Measurements from ENCODE around the gene MBTD1. TPM values are rescaled to one million over a fixed set of nuclear protein-coding genes. Genes with fewer than 3 reads are reported as not detected.

Gene MBTD1
- polyA plus RNA-seq, 2 of the 4 experiments (the other 2 are of a cell fraction) = 8.1 to 13.4 TPM

DNA sequence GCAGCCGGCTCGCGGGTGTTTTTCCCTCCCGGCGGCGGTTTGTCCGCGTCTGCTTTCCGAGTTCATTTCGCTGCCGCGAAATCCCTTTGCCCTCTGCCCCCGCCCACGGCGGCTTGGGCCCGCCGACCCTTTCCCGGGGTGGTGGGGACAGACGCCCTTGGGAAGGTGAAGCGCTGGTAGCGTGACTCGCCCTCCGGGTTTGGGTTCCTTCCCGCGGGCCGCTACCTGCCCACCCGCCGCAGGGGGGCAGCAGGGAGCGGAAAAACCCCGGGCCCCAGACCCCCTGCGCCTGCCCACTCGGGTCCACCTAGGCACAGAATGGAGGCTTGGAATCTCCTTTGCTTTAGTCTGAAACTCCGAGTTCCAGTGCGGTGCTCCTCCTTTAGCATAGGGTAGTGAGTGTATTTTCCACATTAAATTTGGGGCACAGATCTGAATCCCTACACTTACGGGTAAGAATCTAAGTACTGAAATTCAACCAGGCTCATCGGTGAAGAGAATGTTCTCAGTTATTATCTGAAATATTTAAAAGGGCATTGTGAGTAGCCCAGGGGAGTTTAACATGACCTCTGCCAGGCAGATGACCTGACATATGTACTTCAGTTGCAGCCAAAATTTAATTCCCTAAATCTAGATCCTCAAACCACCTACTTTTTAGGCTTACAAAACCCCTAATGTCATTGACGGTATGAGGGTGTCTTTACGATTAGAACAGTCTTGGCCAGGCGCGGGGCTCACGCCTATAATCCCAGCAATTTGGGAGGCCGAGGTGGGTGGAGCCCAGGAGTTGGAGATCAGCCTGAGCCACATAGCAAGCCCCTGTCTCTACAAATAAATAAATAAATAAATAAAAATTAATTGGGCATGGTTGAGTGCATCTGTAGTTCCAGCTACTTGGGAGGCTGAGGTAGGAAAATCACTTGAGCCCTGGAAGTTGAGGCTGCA, 92.6 kb downstream of the MBTD1 start (continued):
- TF ChIP-seq EHMT2 (IDR thresholded peaks at IDR 0.05; ENCODE audit: low read depth) (no peak), ELK1 (IDR thresholded peaks at IDR 0.05; ENCODE audit: low read depth, low read length) (no peak), FOXS1 (CRISPR knock-in tag; IDR thresholded peaks at IDR 0.05) (no peak), RAD21 (conservative IDR thresholded peaks at IDR 0.05 in 1 of 2, IDR thresholded peaks at IDR 0.05 in 1 of 2) (peak in 1 of 2 experiments; percentile 31; a peak in 1 of 5 replicates), MAZ (IDR thresholded peaks at IDR 0.05; ENCODE audit: borderline replicate concordance, low read depth, low read length) (no peak), TFCP2L1 (CRISPR knock-in tag; IDR thresholded peaks at IDR 0.05) (peak; percentile 74; the same call in 1 of the 2 replicates), HOXB5 (CRISPR knock-in tag; IDR thresholded peaks at IDR 0.05) (peak; percentile 1; the same call in 1 of the 2 replicates), EP300 (IDR thresholded peaks at IDR 0.05) (no peak), JUN (IDR thresholded peaks at IDR 0.05) (no peak; a peak in 1 of 5 replicates), ZSCAN20 (CRISPR knock-in tag; IDR thresholded peaks at IDR 0.05) (no peak), CHD2 (IDR thresholded peaks at IDR 0.05; ENCODE audit: low read length, partially characterized antibody) (no peak), NR3C1 (IDR thresholded peaks at IDR 0.05) (no peak), CTCF (IDR thresholded peaks at IDR 0.05) (peak; percentile 86), FOSL2 (IDR thresholded peaks at IDR 0.05) (no peak), FOSL2 (CRISPR knock-in tag; IDR thresholded peaks at IDR 0.05) (no peak), BHLHE40 (IDR thresholded peaks at IDR 0.05; ENCODE audit: low read depth, low read length) (0 out of 2 replicates have a peak, but pooled peaks have one; percentile 4), RFX5 (IDR thresholded peaks at IDR 0.05) (no peak), SMC3 (IDR thresholded peaks at IDR 0.05) (peak; percentile 48; the same call in 2 of the 3 replicates), GATA3 (IDR thresholded peaks at IDR 0.05; ENCODE audit: borderline replicate concordance) (no peak), CBX8 (IDR thresholded peaks at IDR 0.05) (no peak), ZC3H11A (IDR thresholded peaks at IDR 0.05) (no peak)
- TF ChIP-seq, protein P1, sequence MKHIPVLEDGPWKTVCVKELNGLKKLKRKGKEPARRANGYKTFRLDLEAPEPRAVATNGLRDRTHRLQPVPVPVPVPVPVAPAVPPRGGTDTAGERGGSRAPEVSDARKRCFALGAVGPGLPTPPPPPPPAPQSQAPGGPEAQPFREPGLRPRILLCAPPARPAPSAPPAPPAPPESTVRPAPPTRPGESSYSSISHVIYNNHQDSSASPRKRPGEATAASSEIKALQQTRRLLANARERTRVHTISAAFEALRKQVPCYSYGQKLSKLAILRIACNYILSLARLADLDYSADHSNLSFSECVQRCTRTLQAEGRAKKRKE (CRISPR knock-in tag; IDR thresholded peaks at IDR 0.05; ENCODE audit: low read depth) = no peak
- TF ChIP-seq, protein P2, sequence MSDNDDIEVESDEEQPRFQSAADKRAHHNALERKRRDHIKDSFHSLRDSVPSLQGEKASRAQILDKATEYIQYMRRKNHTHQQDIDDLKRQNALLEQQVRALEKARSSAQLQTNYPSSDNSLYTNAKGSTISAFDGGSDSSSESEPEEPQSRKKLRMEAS (IDR thresholded peaks at IDR 0.05) = no peak
